Peyer's patch (tissue), 4 donors: ENCODE measurements around the gene CAMSAP1. TPM values are rescaled to one million over a fixed set of nuclear protein-coding genes. Genes with fewer than 3 reads are reported as not detected.

Experiments
- DNase-seq, 3 donors: peaks; one replicate each; pipeline ENCODE4 v3.0.0-alpha.2; 2017 to 2019
- H3K27ac ChIP-seq, 4 donors: fragments of 200-600 bp; sonication (generic); one replicate each; pipeline ENCODE4 v1.5.1; 2016 to 2019
- H3K27me3 ChIP-seq, 2 donors: fragments of 200-600 bp; sonication (generic); one replicate each; pipeline ENCODE4 v1.5.1; 2019
- H3K36me3 ChIP-seq, 3 donors: fragments of 200-600 bp; sonication (generic); one replicate each; pipeline ENCODE4 v1.5.1; 2016 to 2019
- H3K4me1 ChIP-seq, 4 donors: fragments of 200-600 bp; sonication (generic); one replicate each; pipeline ENCODE4 v1.5.1; 2016 to 2019
- H3K4me3 ChIP-seq, 4 donors: fragments of 200-600 bp; sonication (generic); 1 replicate in 3 of 4; 2 replicates in 1 of 4; pipeline ENCODE4 v1.5.1; 2016 to 2019; ENCODE audit warnings: mild to moderate bottlenecking in 1 of 4
- H3K9me3 ChIP-seq, 4 donors: fragments of 200-600 bp; sonication (generic); one replicate each; pipeline ENCODE4 v1.5.1; 2016 to 2019; ENCODE audit warnings: mild to moderate bottlenecking in 1 of 4
- CTCF ChIP-seq, 6 experiments: fragments of 450-650 bp in 4 of 6; fragments of 200-600 bp in 2 of 6; sonication (generic) in 1 of 6; IDR thresholded peaks; one replicate each; pipeline ENCODE4 v1.5.1; 2017 to 2019; ENCODE audit warnings: antibody characterized with exemption in 6 of 6, mild to moderate bottlenecking in 3 of 6, moderate library complexity in 1 of 6
- POLR2A ChIP-seq, 2 donors: fragments of 450-650 bp; IDR thresholded peaks; one replicate each; pipeline ENCODE4 v1.5.1; 2017; ENCODE audit warnings: antibody characterized with exemption in 2 of 2, mild to moderate bottlenecking in 2 of 2, moderate library complexity in 2 of 2
- total RNA-seq, 4 donors: library from RNA; depleted of rRNA; stranded (reverse); fragments of >200 nt; gene quantifications; one replicate each; pipeline ENCODE4 v1.1.0, GENCODE V29; 2016

Gene CAMSAP1
- total RNA-seq, 4 donors from 2014 or later = 21.0 to 30.5 (median 24.2) TPM

GRCh38 chr9:135886147-135886981, 21.0 kb downstream of the CAMSAP1 start:
- Histone ChIP-seq H3K9me3 (no peaks in the 10 kb centered on the region), H3K27me3 (no peaks in the 10 kb centered on the region), H3K27ac (no peak overlapping the region), H3K4me3 (no peak overlapping the region), H3K36me3 (peaks cover 0 to 5% (median 0%) of the 10 kb centered on the region in 3 donors), H3K4me1 (peaks cover 0 to 38% (median 4%) of the 10 kb centered on the region in 4 donors)
- no peak for DNase-seq
- TF ChIP-seq CTCF (IDR thresholded peaks at IDR 0.05) = no peak
- no peak for TF ChIP-seq POLR2A (IDR thresholded peaks at IDR 0.05)

GRCh38 chr9:135885100-135885853, 22.1 kb downstream of the CAMSAP1 start:
- no peak for TF ChIP-seq CTCF (IDR thresholded peaks at IDR 0.05)
- peaks cover 0 to 27% (median 4%) of the 10 kb centered on the region in 4 donors for H3K4me1 ChIP-seq
- H3K27me3 ChIP-seq = no peaks in the 10 kb centered on the region
- H3K36me3 ChIP-seq = peaks cover 0 to 11% (median 0%) of the 10 kb centered on the region in 3 donors
- H3K9me3 ChIP-seq = no peaks in the 10 kb centered on the region
- no peak for DNase-seq
- H3K27ac ChIP-seq = no peak overlapping the region
- no peak overlapping the region for H3K4me3 ChIP-seq

- TF ChIP-seq POLR2A (IDR thresholded peaks at IDR 0.05) (no peak), CTCF (IDR thresholded peaks at IDR 0.05) (no peak)
- DNase-seq = no peak
- peaks cover 0 to 25% (median 4%) of the 10 kb centered on the region in 4 donors for H3K4me1 ChIP-seq
- no peak overlapping the region for H3K27ac ChIP-seq
- H3K27me3 ChIP-seq = no peaks in the 10 kb centered on the region
- no peaks in the 10 kb centered on the region for H3K9me3 ChIP-seq
- no peak overlapping the region for H3K4me3 ChIP-seq
- peaks cover 0 to 11% (median 0%) of the 10 kb centered on the region in 3 donors for H3K36me3 ChIP-seq
Measured at GRCh38 chr9:135884328-135885035, 22.9 kb downstream of the CAMSAP1 start.

- H3K27ac ChIP-seq = no peak overlapping the region
- H3K4me3 ChIP-seq = no peak overlapping the region
- peaks cover 0 to 25% (median 4%) of the 10 kb centered on the region in 4 donors for H3K4me1 ChIP-seq
- no peaks in the 10 kb centered on the region for H3K27me3 ChIP-seq
- peaks cover 0 to 11% (median 0%) of the 10 kb centered on the region in 3 donors for H3K36me3 ChIP-seq
- no peak for DNase-seq
- no peaks in the 10 kb centered on the region for H3K9me3 ChIP-seq
- no peak for TF ChIP-seq POLR2A (IDR thresholded peaks at IDR 0.05)
Measured at GRCh38 chr9:135883410-135884089, 23.8 kb downstream of the CAMSAP1 start.

- no peak for DNase-seq
- Histone ChIP-seq H3K4me1 (peaks cover 0 to 14% (median under 1%) of the 10 kb centered on the region in 4 donors), H3K27ac (no peak overlapping the region), H3K4me3 (no peak overlapping the region), H3K9me3 (no peaks in the 10 kb centered on the region), H3K36me3 (peaks cover 0 to 11% (median 0%) of the 10 kb centered on the region in 3 donors), H3K27me3 (no peaks in the 10 kb centered on the region)
- TF ChIP-seq CTCF (IDR thresholded peaks at IDR 0.05) = no peak
- TF ChIP-seq POLR2A (IDR thresholded peaks at IDR 0.05) = no peak
Measured at GRCh38 chr9:135882011-135882410, 25.3 kb downstream of the CAMSAP1 start.
